WTC11 (cell line): ENCODE data around the gene FRMD6. TPM values are rescaled to one million over a fixed set of nuclear protein-coding genes. Genes with fewer than 3 reads are reported as not detected.

ENCODE experiments used
- ATAC-seq: fragments of 200-7000 bp; cut with Tn5 transposase; 2 replicates; pipeline ENCODE4 v1.10.0; 2021; ENCODE audit warnings: mild to moderate bottlenecking, moderate library complexity
- CTCF ChIA-PET: fragments of 300-600 bp; sonication (Branson Sonifier 250); formaldehyde crosslinking; loops from one replicate; lab custom pipeline; 2021; ENCODE audit warnings: antibody characterized with exemption; lab: Charles Lee
- POLR2A ChIA-PET: fragments of 350-600 bp; sonication (Branson Sonifier 250); formaldehyde crosslinking; loops from one replicate; lab custom pipeline; 2021; ENCODE audit warnings: antibody characterized with exemption; lab: Charles Lee
- DNase-seq: peaks from one replicate; pipeline ENCODE4 v3.0.0; 2021; ENCODE audit warnings: low spot score
- H3K27ac Mint-ChIP-seq: 2 replicates; pipeline ENCODE4 v1.8.0; 2021; ENCODE audit warnings: mixed read lengths
- H3K27me3 Mint-ChIP-seq: 2 replicates; pipeline ENCODE4 v1.8.0; 2021; ENCODE audit warnings: low read depth, mild to moderate bottlenecking, moderate library complexity, mixed read lengths
- H3K36me3 Mint-ChIP-seq: 2 replicates; pipeline ENCODE4 v1.8.0; 2021; ENCODE audit warnings: mixed read lengths
- H3K4me1 Mint-ChIP-seq: 2 replicates; pipeline ENCODE4 v1.8.0; 2022; ENCODE audit warnings: mixed read lengths
- H3K4me3 Mint-ChIP-seq: 2 replicates; pipeline ENCODE4 v1.8.0; 2021; ENCODE audit warnings: mild to moderate bottlenecking, moderate library complexity, mixed read lengths
- H3K9me3 Mint-ChIP-seq: 2 replicates; pipeline ENCODE4 v1.8.0; 2021; ENCODE audit warnings: mixed read lengths
- CREB1 ChIP-seq: sonication (generic); formaldehyde crosslinking; IDR thresholded peaks from 2 replicates; pipeline ENCODE4 v1.8.0; 2023; ENCODE audit warnings: mild to moderate bottlenecking, missing genetic modification reagents
- FOXK1 ChIP-seq: sonication (generic); formaldehyde crosslinking; IDR thresholded peaks from 2 replicates; pipeline ENCODE4 v1.8.0; 2022; ENCODE audit warnings: mild to moderate bottlenecking, moderate library complexity, missing genetic modification reagents
- FOXP1 ChIP-seq: sonication (generic); formaldehyde crosslinking; IDR thresholded peaks from 2 replicates; pipeline ENCODE4 v1.8.0; 2022; ENCODE audit warnings: missing genetic modification reagents, mild to moderate bottlenecking, moderate library complexity, borderline replicate concordance
- NFYB ChIP-seq: sonication (generic); formaldehyde crosslinking; conservative IDR thresholded peaks from 2 replicates; pipeline ENCODE4 v1.8.0; 2022; ENCODE audit warnings: low read depth, missing genetic modification reagents
- PRRX2 ChIP-seq: fragments of 250-450 bp; sonication (Bioruptor Pico); IDR thresholded peaks from 2 replicates; pipeline ENCODE4 v1.8.0; 2021; ENCODE audit warnings: mild to moderate bottlenecking
- SMAD4 ChIP-seq: sonication (generic); formaldehyde crosslinking; IDR thresholded peaks from 2 replicates; pipeline ENCODE4 v1.8.0; 2022; ENCODE audit warnings: mild to moderate bottlenecking, missing genetic modification reagents
- TEAD1 ChIP-seq: sonication (generic); formaldehyde crosslinking; IDR thresholded peaks from 2 replicates; pipeline ENCODE4 v1.8.0; 2022; ENCODE audit warnings: mild to moderate bottlenecking, missing genetic modification reagents
- ZBTB21 ChIP-seq: sonication (generic); formaldehyde crosslinking; IDR thresholded peaks from 2 replicates; pipeline ENCODE4 v1.8.1; 2023; ENCODE audit warnings: mild to moderate bottlenecking, missing genetic modification reagents, borderline replicate concordance
- ZNF138 ChIP-seq: sonication (generic); formaldehyde crosslinking; conservative IDR thresholded peaks from 2 replicates; pipeline ENCODE4 v1.8.1; 2022; ENCODE audit warnings: mild to moderate bottlenecking, moderate library complexity, missing genetic modification reagents
- ZNF263 ChIP-seq: sonication (generic); formaldehyde crosslinking; IDR thresholded peaks from 2 replicates; pipeline ENCODE4 v1.8.1; 2022; ENCODE audit warnings: low read depth, mild to moderate bottlenecking, moderate library complexity, missing genetic modification reagents
- ZNF396 ChIP-seq: fragments of 250-450 bp; sonication (Bioruptor Pico); IDR thresholded peaks from 2 replicates; pipeline ENCODE4 v1.8.0; 2021; ENCODE audit warnings: mild to moderate bottlenecking, moderate library complexity, borderline replicate concordance
- total RNA-seq: library from RNA; stranded (reverse); gene quantifications from 3 replicates; pipeline ENCODE4 v1.2.3, GENCODE V29; 2021
- TF ChIP-seq, protein P1 (sequence below): sonication (generic); formaldehyde crosslinking; IDR thresholded peaks from 2 replicates; pipeline ENCODE4 v1.8.0; 2023; ENCODE audit warnings: missing genetic modification reagents, mild to moderate bottlenecking, borderline replicate concordance
- TF ChIP-seq, protein P2 (sequence below): fragments of 250-450 bp; sonication (Bioruptor Pico); IDR thresholded peaks from 2 replicates; pipeline ENCODE4 v2.1.2; 2022; ENCODE audit warnings: mild to moderate bottlenecking, moderate library complexity
- TF ChIP-seq, protein P3 (sequence below): fragments of 250-450 bp; sonication (Bioruptor Pico); IDR thresholded peaks from 2 replicates; pipeline ENCODE4 v1.8.0; 2021; ENCODE audit warnings: mild to moderate bottlenecking
- TF ChIP-seq, protein P4 (sequence below): fragments of 250-450 bp; sonication (Bioruptor Pico); IDR thresholded peaks from 2 replicates; pipeline ENCODE4 v1.9.0; 2021; ENCODE audit warnings: moderate library complexity, mild to moderate bottlenecking, inconsistent platforms, borderline replicate concordance
- TF ChIP-seq, protein P5 (sequence below): sonication (generic); formaldehyde crosslinking; IDR thresholded peaks from 2 replicates; pipeline ENCODE4 v1.8.1; 2022; ENCODE audit warnings: low read depth, missing genetic modification reagents, borderline replicate concordance
- TF ChIP-seq, protein P6 (sequence below): sonication (generic); formaldehyde crosslinking; IDR thresholded peaks from 2 replicates; pipeline ENCODE4 v1.8.1; 2022; ENCODE audit warnings: mild to moderate bottlenecking, moderate library complexity, missing genetic modification reagents
- TF ChIP-seq, protein P7 (sequence below): sonication (generic); formaldehyde crosslinking; IDR thresholded peaks from 2 replicates; pipeline ENCODE4 v1.8.0; 2023; ENCODE audit warnings: missing genetic modification reagents
- TF ChIP-seq, protein P8 (sequence below): sonication (generic); formaldehyde crosslinking; IDR thresholded peaks from 2 replicates; pipeline ENCODE4 v1.8.0; 2022; ENCODE audit warnings: mild to moderate bottlenecking, missing genetic modification reagents

FRMD6 gene
- total RNA-seq, 1 experiment from 2014 or later = 21.8 TPM

DNA sequence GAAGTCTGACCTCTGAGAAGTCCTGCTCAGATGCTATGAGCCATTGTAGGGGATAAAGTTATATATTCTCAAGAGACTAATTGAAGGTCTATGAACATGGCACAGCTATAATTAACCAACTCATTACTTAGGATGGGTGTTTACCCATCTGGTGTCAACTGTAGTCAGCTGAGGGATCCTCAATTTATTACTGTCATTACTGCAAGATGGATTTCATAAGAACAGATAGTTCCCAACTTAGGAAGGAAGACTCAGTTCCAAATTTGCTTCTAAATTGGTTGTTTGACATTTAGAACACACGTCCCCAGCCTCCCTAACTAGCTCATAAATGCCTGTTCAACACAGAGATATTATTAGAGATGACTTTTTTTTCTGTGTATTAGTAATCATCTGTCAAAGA lies 81.4 kb downstream of the FRMD6 start:
- ChIA-PET POLR2A (no interaction called here), CTCF (interaction anchor here (0.9 to 2.1 kb wide), 2 partner anchors 17 to 450 kb away, joined by 3 to 6 read pairs; no protein-coding TSS in a partner anchor)
- H3K4me3 Mint-ChIP-seq = no peak overlapping the region
- no peaks in the 10 kb centered on the region for H3K4me1 Mint-ChIP-seq
- DNase-seq = no peak
- H3K9me3 Mint-ChIP-seq = no peaks in the 10 kb centered on the region
- no peaks in the 10 kb centered on the region for H3K27me3 Mint-ChIP-seq
- H3K36me3 Mint-ChIP-seq = peaks cover 4% of the 10 kb centered on the region
- TF ChIP-seq ZNF396 = no peak
- TF ChIP-seq ZNF263 (CRISPR knock-in tag) = no peak
- TF ChIP-seq FOXP1 (CRISPR knock-in tag) = no peak
- TF ChIP-seq, protein P1, sequence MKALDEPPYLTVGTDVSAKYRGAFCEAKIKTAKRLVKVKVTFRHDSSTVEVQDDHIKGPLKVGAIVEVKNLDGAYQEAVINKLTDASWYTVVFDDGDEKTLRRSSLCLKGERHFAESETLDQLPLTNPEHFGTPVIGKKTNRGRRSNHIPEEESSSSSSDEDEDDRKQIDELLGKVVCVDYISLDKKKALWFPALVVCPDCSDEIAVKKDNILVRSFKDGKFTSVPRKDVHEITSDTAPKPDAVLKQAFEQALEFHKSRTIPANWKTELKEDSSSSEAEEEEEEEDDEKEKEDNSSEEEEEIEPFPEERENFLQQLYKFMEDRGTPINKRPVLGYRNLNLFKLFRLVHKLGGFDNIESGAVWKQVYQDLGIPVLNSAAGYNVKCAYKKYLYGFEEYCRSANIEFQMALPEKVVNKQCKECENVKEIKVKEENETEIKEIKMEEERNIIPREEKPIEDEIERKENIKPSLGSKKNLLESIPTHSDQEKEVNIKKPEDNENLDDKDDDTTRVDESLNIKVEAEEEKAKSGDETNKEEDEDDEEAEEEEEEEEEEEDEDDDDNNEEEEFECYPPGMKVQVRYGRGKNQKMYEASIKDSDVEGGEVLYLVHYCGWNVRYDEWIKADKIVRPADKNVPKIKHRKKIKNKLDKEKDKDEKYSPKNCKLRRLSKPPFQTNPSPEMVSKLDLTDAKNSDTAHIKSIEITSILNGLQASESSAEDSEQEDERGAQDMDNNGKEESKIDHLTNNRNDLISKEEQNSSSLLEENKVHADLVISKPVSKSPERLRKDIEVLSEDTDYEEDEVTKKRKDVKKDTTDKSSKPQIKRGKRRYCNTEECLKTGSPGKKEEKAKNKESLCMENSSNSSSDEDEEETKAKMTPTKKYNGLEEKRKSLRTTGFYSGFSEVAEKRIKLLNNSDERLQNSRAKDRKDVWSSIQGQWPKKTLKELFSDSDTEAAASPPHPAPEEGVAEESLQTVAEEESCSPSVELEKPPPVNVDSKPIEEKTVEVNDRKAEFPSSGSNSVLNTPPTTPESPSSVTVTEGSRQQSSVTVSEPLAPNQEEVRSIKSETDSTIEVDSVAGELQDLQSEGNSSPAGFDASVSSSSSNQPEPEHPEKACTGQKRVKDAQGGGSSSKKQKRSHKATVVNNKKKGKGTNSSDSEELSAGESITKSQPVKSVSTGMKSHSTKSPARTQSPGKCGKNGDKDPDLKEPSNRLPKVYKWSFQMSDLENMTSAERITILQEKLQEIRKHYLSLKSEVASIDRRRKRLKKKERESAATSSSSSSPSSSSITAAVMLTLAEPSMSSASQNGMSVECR (CRISPR knock-in tag) = no peak
- TF ChIP-seq PRRX2 (CRISPR knock-in tag) = no peak
- TF ChIP-seq, protein P2, sequence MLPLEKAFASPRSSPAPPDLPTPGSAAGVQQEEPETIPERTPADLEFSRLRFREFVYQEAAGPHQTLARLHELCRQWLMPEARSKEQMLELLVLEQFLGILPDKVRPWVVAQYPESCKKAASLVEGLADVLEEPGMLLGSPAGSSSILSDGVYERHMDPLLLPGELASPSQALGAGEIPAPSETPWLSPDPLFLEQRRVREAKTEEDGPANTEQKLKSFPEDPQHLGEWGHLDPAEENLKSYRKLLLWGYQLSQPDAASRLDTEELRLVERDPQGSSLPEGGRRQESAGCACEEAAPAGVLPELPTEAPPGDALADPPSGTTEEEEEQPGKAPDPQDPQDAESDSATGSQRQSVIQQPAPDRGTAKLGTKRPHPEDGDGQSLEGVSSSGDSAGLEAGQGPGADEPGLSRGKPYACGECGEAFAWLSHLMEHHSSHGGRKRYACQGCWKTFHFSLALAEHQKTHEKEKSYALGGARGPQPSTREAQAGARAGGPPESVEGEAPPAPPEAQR (CRISPR knock-in tag) = no peak
- TF ChIP-seq, protein P3, sequence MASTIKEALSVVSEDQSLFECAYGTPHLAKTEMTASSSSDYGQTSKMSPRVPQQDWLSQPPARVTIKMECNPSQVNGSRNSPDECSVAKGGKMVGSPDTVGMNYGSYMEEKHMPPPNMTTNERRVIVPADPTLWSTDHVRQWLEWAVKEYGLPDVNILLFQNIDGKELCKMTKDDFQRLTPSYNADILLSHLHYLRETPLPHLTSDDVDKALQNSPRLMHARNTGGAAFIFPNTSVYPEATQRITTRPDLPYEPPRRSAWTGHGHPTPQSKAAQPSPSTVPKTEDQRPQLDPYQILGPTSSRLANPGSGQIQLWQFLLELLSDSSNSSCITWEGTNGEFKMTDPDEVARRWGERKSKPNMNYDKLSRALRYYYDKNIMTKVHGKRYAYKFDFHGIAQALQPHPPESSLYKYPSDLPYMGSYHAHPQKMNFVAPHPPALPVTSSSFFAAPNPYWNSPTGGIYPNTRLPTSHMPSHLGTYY (CRISPR knock-in tag) = no peak
- TF ChIP-seq, protein P4, sequence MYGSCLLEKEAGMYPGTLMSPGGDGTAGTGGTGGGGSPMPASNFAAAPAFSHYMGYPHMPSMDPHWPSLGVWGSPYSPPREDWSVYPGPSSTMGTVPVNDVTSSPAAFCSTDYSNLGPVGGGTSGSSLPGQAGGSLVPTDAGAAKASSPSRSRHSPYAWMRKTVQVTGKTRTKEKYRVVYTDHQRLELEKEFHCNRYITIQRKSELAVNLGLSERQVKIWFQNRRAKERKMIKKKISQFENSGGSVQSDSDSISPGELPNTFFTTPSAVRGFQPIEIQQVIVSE = no peak
- TF ChIP-seq, protein P5, sequence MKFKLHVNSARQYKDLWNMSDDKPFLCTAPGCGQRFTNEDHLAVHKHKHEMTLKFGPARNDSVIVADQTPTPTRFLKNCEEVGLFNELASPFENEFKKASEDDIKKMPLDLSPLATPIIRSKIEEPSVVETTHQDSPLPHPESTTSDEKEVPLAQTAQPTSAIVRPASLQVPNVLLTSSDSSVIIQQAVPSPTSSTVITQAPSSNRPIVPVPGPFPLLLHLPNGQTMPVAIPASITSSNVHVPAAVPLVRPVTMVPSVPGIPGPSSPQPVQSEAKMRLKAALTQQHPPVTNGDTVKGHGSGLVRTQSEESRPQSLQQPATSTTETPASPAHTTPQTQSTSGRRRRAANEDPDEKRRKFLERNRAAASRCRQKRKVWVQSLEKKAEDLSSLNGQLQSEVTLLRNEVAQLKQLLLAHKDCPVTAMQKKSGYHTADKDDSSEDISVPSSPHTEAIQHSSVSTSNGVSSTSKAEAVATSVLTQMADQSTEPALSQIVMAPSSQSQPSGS (CRISPR knock-in tag) = no peak
- TF ChIP-seq ZBTB21 = no peak
- TF ChIP-seq TEAD1 (CRISPR knock-in tag) = no peak
- TF ChIP-seq FOXK1 (CRISPR knock-in tag) = no peak
- TF ChIP-seq, protein P6, sequence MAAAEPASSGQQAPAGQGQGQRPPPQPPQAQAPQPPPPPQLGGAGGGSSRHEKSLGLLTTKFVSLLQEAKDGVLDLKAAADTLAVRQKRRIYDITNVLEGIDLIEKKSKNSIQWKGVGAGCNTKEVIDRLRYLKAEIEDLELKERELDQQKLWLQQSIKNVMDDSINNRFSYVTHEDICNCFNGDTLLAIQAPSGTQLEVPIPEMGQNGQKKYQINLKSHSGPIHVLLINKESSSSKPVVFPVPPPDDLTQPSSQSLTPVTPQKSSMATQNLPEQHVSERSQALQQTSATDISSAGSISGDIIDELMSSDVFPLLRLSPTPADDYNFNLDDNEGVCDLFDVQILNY (CRISPR knock-in tag) = no peak
- no peak for ATAC-seq
- no peak overlapping the region for H3K27ac Mint-ChIP-seq

DNA sequence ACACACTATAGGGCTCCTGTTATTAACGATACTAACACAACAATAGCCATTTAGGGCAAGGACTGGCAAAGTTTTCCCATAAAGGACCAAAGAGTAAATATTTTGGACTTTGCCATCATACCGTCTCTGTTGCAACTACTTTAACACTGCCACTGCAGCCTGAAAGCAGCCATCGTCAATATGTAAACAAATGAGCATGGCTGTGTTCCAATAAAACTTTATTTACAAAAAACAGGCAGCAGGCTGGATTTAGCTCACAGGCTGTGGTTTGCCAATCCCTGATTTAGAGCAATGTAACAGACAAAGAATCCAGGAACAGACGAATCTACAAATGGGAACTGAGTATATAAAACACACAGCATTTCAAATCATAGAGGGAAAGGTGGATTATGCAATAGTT lies 84.1 kb downstream of the FRMD6 start:
- H3K27ac Mint-ChIP-seq = no peak overlapping the region
- CTCF ChIA-PET = interaction anchor here (2.4 kb wide), 1 partner anchor 40 kb away, joined by 8 read pairs; no protein-coding TSS in a partner anchor
- no peaks in the 10 kb centered on the region for H3K27me3 Mint-ChIP-seq
- H3K36me3 Mint-ChIP-seq = no peaks in the 10 kb centered on the region
- no peaks in the 10 kb centered on the region for H3K9me3 Mint-ChIP-seq
- no peak overlapping the region for H3K4me3 Mint-ChIP-seq
- DNase-seq (no peak), ATAC-seq (no peak)
- POLR2A ChIA-PET = no interaction called here
- H3K4me1 Mint-ChIP-seq = peaks cover 5% of the 10 kb centered on the region
- TF ChIP-seq CREB1 (CRISPR knock-in tag) (no peak), NFYB (CRISPR knock-in tag) (no peak), SMAD4 (CRISPR knock-in tag) (no peak), ZNF138 (CRISPR knock-in tag) (no peak), TEAD1 (CRISPR knock-in tag) (no peak)
- TF ChIP-seq, protein P7, sequence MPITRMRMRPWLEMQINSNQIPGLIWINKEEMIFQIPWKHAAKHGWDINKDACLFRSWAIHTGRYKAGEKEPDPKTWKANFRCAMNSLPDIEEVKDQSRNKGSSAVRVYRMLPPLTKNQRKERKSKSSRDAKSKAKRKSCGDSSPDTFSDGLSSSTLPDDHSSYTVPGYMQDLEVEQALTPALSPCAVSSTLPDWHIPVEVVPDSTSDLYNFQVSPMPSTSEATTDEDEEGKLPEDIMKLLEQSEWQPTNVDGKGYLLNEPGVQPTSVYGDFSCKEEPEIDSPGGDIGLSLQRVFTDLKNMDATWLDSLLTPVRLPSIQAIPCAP (CRISPR knock-in tag) = no peak
- TF ChIP-seq, protein P6 (CRISPR knock-in tag) = no peak
- TF ChIP-seq, protein P8, sequence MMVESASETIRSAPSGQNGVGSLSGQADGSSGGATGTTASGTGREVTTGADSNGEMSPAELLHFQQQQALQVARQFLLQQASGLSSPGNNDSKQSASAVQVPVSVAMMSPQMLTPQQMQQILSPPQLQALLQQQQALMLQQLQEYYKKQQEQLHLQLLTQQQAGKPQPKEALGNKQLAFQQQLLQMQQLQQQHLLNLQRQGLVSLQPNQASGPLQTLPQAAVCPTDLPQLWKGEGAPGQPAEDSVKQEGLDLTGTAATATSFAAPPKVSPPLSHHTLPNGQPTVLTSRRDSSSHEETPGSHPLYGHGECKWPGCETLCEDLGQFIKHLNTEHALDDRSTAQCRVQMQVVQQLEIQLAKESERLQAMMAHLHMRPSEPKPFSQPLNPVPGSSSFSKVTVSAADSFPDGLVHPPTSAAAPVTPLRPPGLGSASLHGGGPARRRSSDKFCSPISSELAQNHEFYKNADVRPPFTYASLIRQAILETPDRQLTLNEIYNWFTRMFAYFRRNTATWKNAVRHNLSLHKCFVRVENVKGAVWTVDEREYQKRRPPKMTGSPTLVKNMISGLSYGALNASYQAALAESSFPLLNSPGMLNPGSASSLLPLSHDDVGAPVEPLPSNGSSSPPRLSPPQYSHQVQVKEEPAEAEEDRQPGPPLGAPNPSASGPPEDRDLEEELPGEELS (CRISPR knock-in tag) = no peak
- TF ChIP-seq, protein P2 (CRISPR knock-in tag) = no peak
